ENCODE results near the gene ANO2.
"Not testable (repeated sequence)": the region's sequence is repeated elsewhere in the genome, so short reads cannot be mapped to it uniquely, and the experiment has no call there.

DNA sequence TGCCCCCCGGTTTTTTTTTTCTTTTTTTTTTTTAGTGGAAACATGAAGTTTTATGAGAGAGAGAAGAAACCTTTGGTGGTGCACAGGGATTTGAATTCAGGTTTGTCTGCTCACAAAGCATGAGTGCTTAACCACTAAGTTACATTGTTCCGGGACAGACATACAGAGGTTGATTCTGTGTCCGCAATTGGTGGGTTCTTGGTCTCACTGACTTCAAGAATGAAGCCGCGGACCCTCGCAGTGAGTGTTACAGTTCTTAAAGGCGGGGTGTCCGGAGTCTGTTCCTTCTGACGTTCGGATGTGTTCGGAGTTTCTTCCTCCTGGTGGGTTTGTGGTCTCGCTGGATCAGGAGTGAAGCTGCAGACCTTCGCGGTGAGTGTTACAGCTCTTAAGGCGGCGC lies 57.2 kb downstream of the ANO2 start:
- TF ChIP-seq, protein P1, sequence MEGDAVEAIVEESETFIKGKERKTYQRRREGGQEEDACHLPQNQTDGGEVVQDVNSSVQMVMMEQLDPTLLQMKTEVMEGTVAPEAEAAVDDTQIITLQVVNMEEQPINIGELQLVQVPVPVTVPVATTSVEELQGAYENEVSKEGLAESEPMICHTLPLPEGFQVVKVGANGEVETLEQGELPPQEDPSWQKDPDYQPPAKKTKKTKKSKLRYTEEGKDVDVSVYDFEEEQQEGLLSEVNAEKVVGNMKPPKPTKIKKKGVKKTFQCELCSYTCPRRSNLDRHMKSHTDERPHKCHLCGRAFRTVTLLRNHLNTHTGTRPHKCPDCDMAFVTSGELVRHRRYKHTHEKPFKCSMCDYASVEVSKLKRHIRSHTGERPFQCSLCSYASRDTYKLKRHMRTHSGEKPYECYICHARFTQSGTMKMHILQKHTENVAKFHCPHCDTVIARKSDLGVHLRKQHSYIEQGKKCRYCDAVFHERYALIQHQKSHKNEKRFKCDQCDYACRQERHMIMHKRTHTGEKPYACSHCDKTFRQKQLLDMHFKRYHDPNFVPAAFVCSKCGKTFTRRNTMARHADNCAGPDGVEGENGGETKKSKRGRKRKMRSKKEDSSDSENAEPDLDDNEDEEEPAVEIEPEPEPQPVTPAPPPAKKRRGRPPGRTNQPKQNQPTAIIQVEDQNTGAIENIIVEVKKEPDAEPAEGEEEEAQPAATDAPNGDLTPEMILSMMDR (conservative IDR thresholded peaks at IDR 0.05; ENCODE audit: low read depth in 2 of 2) = not testable (repeated sequence)
- TF ChIP-seq EZH2 (IDR thresholded peaks at IDR 0.05; ENCODE audit: low read depth, unreplicated experiment); POLR2AphosphoS5 (IDR thresholded peaks at IDR 0.05; ENCODE audit: low read depth); EZH2phosphoT487 (IDR thresholded peaks at IDR 0.05; ENCODE audit: unreplicated experiment); ZNF114 (CRISPR knock-in tag; IDR thresholded peaks at IDR 0.05); ZNF331 (CRISPR knock-in tag; IDR thresholded peaks at IDR 0.05; ENCODE audit: low read depth); NANOG (IDR thresholded peaks at IDR 0.05; ENCODE audit: borderline replicate concordance); JUNB (IDR thresholded peaks at IDR 0.05; ENCODE audit: unreplicated experiment); CREB1 (CRISPR knock-in tag; IDR thresholded peaks at IDR 0.05; ENCODE audit: low read depth); STAT1 (IDR thresholded peaks at IDR 0.05; ENCODE audit: unreplicated experiment): not testable (repeated sequence)
- TF ChIP-seq, protein P2, sequence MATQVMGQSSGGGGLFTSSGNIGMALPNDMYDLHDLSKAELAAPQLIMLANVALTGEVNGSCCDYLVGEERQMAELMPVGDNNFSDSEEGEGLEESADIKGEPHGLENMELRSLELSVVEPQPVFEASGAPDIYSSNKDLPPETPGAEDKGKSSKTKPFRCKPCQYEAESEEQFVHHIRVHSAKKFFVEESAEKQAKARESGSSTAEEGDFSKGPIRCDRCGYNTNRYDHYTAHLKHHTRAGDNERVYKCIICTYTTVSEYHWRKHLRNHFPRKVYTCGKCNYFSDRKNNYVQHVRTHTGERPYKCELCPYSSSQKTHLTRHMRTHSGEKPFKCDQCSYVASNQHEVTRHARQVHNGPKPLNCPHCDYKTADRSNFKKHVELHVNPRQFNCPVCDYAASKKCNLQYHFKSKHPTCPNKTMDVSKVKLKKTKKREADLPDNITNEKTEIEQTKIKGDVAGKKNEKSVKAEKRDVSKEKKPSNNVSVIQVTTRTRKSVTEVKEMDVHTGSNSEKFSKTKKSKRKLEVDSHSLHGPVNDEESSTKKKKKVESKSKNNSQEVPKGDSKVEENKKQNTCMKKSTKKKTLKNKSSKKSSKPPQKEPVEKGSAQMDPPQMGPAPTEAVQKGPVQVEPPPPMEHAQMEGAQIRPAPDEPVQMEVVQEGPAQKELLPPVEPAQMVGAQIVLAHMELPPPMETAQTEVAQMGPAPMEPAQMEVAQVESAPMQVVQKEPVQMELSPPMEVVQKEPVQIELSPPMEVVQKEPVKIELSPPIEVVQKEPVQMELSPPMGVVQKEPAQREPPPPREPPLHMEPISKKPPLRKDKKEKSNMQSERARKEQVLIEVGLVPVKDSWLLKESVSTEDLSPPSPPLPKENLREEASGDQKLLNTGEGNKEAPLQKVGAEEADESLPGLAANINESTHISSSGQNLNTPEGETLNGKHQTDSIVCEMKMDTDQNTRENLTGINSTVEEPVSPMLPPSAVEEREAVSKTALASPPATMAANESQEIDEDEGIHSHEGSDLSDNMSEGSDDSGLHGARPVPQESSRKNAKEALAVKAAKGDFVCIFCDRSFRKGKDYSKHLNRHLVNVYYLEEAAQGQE (IDR thresholded peaks at IDR 0.05; ENCODE audit: unreplicated experiment) = not testable (repeated sequence)
- TF ChIP-seq, protein P3, sequence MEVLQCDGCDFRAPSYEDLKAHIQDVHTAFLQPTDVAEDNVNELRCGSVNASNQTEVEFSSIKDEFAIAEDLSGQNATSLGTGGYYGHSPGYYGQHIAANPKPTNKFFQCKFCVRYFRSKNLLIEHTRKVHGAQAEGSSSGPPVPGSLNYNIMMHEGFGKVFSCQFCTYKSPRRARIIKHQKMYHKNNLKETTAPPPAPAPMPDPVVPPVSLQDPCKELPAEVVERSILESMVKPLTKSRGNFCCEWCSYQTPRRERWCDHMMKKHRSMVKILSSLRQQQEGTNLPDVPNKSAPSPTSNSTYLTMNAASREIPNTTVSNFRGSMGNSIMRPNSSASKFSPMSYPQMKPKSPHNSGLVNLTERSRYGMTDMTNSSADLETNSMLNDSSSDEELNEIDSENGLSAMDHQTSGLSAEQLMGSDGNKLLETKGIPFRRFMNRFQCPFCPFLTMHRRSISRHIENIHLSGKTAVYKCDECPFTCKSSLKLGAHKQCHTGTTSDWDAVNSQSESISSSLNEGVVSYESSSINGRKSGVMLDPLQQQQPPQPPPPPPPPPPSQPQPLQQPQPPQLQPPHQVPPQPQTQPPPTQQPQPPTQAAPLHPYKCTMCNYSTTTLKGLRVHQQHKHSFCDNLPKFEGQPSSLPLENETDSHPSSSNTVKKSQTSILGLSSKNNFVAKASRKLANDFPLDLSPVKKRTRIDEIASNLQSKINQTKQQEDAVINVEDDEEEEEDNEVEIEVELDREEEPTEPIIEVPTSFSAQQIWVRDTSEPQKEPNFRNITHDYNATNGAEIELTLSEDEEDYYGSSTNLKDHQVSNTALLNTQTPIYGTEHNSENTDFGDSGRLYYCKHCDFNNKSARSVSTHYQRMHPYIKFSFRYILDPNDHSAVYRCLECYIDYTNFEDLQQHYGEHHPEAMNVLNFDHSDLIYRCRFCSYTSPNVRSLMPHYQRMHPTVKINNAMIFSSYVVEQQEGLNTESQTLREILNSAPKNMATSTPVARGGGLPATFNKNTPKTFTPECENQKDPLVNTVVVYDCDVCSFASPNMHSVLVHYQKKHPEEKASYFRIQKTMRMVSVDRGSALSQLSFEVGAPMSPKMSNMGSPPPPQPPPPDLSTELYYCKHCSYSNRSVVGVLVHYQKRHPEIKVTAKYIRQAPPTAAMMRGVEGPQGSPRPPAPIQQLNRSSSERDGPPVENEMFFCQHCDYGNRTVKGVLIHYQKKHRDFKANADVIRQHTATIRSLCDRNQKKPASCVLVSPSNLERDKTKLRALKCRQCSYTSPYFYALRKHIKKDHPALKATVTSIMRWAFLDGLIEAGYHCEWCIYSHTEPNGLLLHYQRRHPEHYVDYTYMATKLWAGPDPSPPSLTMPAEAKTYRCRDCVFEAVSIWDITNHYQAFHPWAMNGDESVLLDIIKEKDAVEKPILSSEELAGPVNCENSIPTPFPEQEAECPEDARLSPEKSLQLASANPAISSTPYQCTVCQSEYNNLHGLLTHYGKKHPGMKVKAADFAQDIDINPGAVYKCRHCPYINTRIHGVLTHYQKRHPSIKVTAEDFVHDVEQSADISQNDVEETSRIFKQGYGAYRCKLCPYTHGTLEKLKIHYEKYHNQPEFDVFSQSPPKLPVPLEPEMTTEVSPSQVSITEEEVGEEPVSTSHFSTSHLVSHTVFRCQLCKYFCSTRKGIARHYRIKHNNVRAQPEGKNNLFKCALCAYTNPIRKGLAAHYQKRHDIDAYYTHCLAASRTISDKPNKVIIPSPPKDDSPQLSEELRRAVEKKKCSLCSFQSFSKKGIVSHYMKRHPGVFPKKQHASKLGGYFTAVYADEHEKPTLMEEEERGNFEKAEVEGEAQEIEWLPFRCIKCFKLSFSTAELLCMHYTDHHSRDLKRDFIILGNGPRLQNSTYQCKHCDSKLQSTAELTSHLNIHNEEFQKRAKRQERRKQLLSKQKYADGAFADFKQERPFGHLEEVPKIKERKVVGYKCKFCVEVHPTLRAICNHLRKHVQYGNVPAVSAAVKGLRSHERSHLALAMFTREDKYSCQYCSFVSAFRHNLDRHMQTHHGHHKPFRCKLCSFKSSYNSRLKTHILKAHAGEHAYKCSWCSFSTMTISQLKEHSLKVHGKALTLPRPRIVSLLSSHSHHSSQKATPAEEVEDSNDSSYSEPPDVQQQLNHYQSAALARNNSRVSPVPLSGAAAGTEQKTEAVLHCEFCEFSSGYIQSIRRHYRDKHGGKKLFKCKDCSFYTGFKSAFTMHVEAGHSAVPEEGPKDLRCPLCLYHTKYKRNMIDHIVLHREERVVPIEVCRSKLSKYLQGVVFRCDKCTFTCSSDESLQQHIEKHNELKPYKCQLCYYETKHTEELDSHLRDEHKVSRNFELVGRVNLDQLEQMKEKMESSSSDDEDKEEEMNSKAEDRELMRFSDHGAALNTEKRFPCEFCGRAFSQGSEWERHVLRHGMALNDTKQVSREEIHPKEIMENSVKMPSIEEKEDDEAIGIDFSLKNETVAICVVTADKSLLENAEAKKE (CRISPR knock-in tag; IDR thresholded peaks at IDR 0.05) = not testable (repeated sequence)

Measured in GM23338 (cell line).